GM12872 (cell line): Measurements from ENCODE around the gene PDP2.

Experiments
- CTCF ChIP-seq: IDR thresholded peaks from 3 replicates; pipeline ENCODE4 v1.5.1; 2011; ENCODE audit warnings: low read depth, mild to moderate bottlenecking, low read length, moderate library complexity; ENCODE audit not compliant: insufficient read depth

The PDP2 gene

GRCh38 chr16:66880288-66881013 is at the start of gene PDP2:
TSS of gene PDP2 (plus strand) at chr16:66880515. CDS start at chr16:66884285, 3,770 bp downstream.
- TF ChIP-seq CTCF = no peak

GRCh38 chr16:66832190-66832589 is 48.1 kb upstream of the PDP2 start:
- no peak for TF ChIP-seq CTCF

- no peak for TF ChIP-seq CTCF
Measured at GRCh38 chr16:66832661-66833305, 47.5 kb upstream of the PDP2 start.

GRCh38 chr16:66834746-66835145 is 45.6 kb upstream of the PDP2 start:
- no peak for TF ChIP-seq CTCF

GRCh38 chr16:66840883-66841282 is 39.4 kb upstream of the PDP2 start:
- no peak for TF ChIP-seq CTCF

- no peak for TF ChIP-seq CTCF
Measured at GRCh38 chr16:66841366-66841765, 38.9 kb upstream of the PDP2 start.

- no peak for TF ChIP-seq CTCF
Measured at GRCh38 chr16:66842765-66843164, 37.5 kb upstream of the PDP2 start.
